Glutamatergic neuron (in vitro differentiated cells): ENCODE results near the gene TPK1. TPM values are rescaled to one million over a fixed set of nuclear protein-coding genes. Genes with fewer than 3 reads are reported as not detected.

Experiments
- DNase-seq: peaks from one replicate; pipeline ENCODE4 v3.0.0; 2022
- H3K27ac Mint-ChIP-seq: one replicate; pipeline ENCODE4 v1.8.0; 2020; ENCODE audit warnings: mild to moderate bottlenecking, mixed read lengths, inconsistent platforms; ENCODE audit not compliant: unreplicated experiment
- H3K27me3 Mint-ChIP-seq: one replicate; pipeline ENCODE4 v1.8.0; 2020; ENCODE audit warnings: mild to moderate bottlenecking, moderate library complexity, mixed read lengths, inconsistent platforms; ENCODE audit not compliant: unreplicated experiment
- H3K36me3 Mint-ChIP-seq: one replicate; pipeline ENCODE4 v1.8.0; 2020; ENCODE audit warnings: mild to moderate bottlenecking, mixed read lengths, inconsistent platforms; ENCODE audit not compliant: unreplicated experiment
- H3K4me1 Mint-ChIP-seq: one replicate; pipeline ENCODE4 v1.8.0; 2020; ENCODE audit warnings: mild to moderate bottlenecking, low read depth, mixed read lengths, inconsistent platforms; ENCODE audit not compliant: unreplicated experiment
- H3K4me3 Mint-ChIP-seq: one replicate; pipeline ENCODE4 v1.8.0; 2020; ENCODE audit warnings: mild to moderate bottlenecking, mixed read lengths, inconsistent platforms; ENCODE audit not compliant: unreplicated experiment
- H3K9me3 Mint-ChIP-seq: one replicate; pipeline ENCODE4 v1.8.0; 2020; ENCODE audit warnings: mild to moderate bottlenecking, moderate library complexity, mixed read lengths, inconsistent platforms; ENCODE audit not compliant: unreplicated experiment
- total RNA-seq: library from RNA; stranded (reverse); fragmentation: NEBNext Ultra II Directional; extraction: Animal tissue kit (Norgen Biotek cat#: 25700); gene quantifications from one replicate; pipeline ENCODE4 v1.2.1, GENCODE V29; 2021; ENCODE audit not compliant: unreplicated experiment
- TF ChIP-seq, protein P1 (sequence below): fragments of 200-600 bp; sonication (generic); IDR thresholded peaks from one replicate; pipeline ENCODE4 v1.5.0; 2021; ENCODE audit not compliant: partially characterized antibody, unreplicated experiment

The TPK1 gene
- total RNA-seq, 1 donor from 2014 or later: 2.6 TPM

GRCh38 chr7:144826208-144826607, 9.6 kb downstream of the TPK1 start:
- DNase-seq: no peak
- Mint-ChIP-seq H3K36me3 (no peaks in the 10 kb centered on the region), H3K4me3 (no peak overlapping the region), H3K27me3 (no peaks in the 10 kb centered on the region), H3K27ac (no peak overlapping the region), H3K4me1 (no peaks in the 10 kb centered on the region), H3K9me3 (peaks cover 1% of the 10 kb centered on the region)
- TF ChIP-seq, protein P1, sequence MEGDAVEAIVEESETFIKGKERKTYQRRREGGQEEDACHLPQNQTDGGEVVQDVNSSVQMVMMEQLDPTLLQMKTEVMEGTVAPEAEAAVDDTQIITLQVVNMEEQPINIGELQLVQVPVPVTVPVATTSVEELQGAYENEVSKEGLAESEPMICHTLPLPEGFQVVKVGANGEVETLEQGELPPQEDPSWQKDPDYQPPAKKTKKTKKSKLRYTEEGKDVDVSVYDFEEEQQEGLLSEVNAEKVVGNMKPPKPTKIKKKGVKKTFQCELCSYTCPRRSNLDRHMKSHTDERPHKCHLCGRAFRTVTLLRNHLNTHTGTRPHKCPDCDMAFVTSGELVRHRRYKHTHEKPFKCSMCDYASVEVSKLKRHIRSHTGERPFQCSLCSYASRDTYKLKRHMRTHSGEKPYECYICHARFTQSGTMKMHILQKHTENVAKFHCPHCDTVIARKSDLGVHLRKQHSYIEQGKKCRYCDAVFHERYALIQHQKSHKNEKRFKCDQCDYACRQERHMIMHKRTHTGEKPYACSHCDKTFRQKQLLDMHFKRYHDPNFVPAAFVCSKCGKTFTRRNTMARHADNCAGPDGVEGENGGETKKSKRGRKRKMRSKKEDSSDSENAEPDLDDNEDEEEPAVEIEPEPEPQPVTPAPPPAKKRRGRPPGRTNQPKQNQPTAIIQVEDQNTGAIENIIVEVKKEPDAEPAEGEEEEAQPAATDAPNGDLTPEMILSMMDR: no peak

DNA sequence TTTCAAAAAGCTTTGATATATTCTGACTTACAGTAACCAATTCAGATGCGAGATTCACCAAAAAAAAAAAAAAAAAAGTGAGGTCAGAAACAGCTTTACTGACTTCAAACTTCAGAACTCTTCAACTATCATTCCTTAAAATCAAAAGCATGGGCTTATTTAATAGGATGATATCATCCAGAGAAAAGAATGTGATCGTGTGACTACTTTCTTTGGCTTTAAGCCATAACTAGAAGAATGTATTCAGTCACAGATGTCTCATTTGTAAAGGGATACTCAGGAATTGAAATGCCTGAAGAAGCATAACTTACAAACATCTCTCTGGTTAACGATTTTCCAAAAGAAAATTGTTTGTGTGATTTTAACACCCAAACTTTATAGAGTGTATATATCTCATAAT, 11.5 kb downstream of the TPK1 start:
- Mint-ChIP-seq H3K4me1 (no peaks in the 10 kb centered on the region), H3K27ac (no peak overlapping the region), H3K4me3 (no peak overlapping the region), H3K27me3 (no peaks in the 10 kb centered on the region), H3K9me3 (no peaks in the 10 kb centered on the region), H3K36me3 (no peaks in the 10 kb centered on the region)
- TF ChIP-seq, protein P1: no peak
- DNase-seq: no peak

- no peak overlapping the region for H3K4me3 Mint-ChIP-seq
Measured at GRCh38 chr7:144822223-144822622, 13.6 kb downstream of the TPK1 start.

GRCh38 chr7:144821067-144821466, 14.8 kb downstream of the TPK1 start:
- Mint-ChIP-seq H3K36me3 (no peaks in the 10 kb centered on the region), H3K9me3 (no peaks in the 10 kb centered on the region), H3K4me1 (no peaks in the 10 kb centered on the region), H3K27me3 (no peaks in the 10 kb centered on the region), H3K27ac (no peak overlapping the region), H3K4me3 (no peak overlapping the region)
- TF ChIP-seq, protein P1: no peak
- DNase-seq: no peak

More at GRCh38 chr7:144822223-144822622, 13.6 kb downstream of the TPK1 start:
- DNase-seq: no peak
- Mint-ChIP-seq H3K36me3 (no peaks in the 10 kb centered on the region), H3K27me3 (no peaks in the 10 kb centered on the region), H3K27ac (no peak overlapping the region), H3K4me1 (no peaks in the 10 kb centered on the region), H3K9me3 (no peaks in the 10 kb centered on the region)
- TF ChIP-seq, protein P1: no peak

GRCh38 chr7:144820552-144820951, 15.3 kb downstream of the TPK1 start:
- Mint-ChIP-seq H3K4me3 (no peak overlapping the region), H3K27ac (no peak overlapping the region), H3K9me3 (no peaks in the 10 kb centered on the region), H3K36me3 (no peaks in the 10 kb centered on the region), H3K4me1 (no peaks in the 10 kb centered on the region), H3K27me3 (no peaks in the 10 kb centered on the region)
- DNase-seq: no peak
- TF ChIP-seq, protein P1: no peak
